ENCODE measurements around the gene IL34. TPM values are rescaled to one million over a fixed set of nuclear protein-coding genes. Genes with fewer than 3 reads are reported as not detected.

IL34 gene
- total and polyA plus RNA-seq, 2 of the 13 experiments (the other 11 are each of a cell fraction or from before 2014, with no cell fraction given), result 1.2 to 1.3 TPM

- 98% methylated on average over 7 of the region's 8 CpGs for WGBS (ENCODE audit: low lambda C conversion rate)
- in situ Hi-C loops (cut with HindIII; ENCODE audit: extremely low pct_ligation_motif_present, low pct_unique_long_range_greater_than_20kb), result loop anchor here (5.0 kb wide), 1 partner anchor 39 kb away; no protein-coding TSS in a partner anchor
- H3K9ac ChIP-seq (ENCODE audit: insufficient read depth, low read depth, low read length), result no peak overlapping the region
- BruUV-seq (replicated peaks), result no TSS peak
- no peak for FAIRE-seq
- H3K27me3 ChIP-seq (ENCODE audit: control insufficient read depth in 1 of 2, insufficient read depth in 2 of 2, low read length in 2 of 2), result no peaks in the 10 kb centered on the region; a peak in 1 of 5 replicates
- ChIA-PET CTCF (ENCODE audit: low intra/inter-chr PET ratio, low total read pairs) (no interaction called here), POLR2A (interaction anchor here (1.1 to 18.7 kb wide), 8 partner anchors 16 to 83 kb away, joined by 3 to 536 read pairs (median 36); no protein-coding TSS in a partner anchor)
- no peak for DNase-seq (ENCODE audit: low spot score)
- H3K36me3 ChIP-seq (replicated peaks in 1 of 2; ENCODE audit: control insufficient read depth in 1 of 2, insufficient read depth in 2 of 2, low read length in 2 of 2), result peaks cover 0 to 5% of the 10 kb centered on the region in 2 experiments; a peak in 1 of 5 replicates
- H3K4me3 ChIP-seq (replicated peaks in 1 of 3; ENCODE audit: insufficient read depth in 1 of 3, low read depth in 2 of 3, low read length in 3 of 3), result no peak overlapping the region
- TF ChIP-seq ZBTB38 (CRISPR knock-in tag; IDR thresholded peaks at IDR 0.05) (peak; percentile 6; the same call in 1 of the 2 replicates), NFIB (CRISPR knock-in tag; IDR thresholded peaks at IDR 0.05; ENCODE audit: borderline replicate concordance) (0 out of 2 replicates have a peak, but pooled peaks have one; percentile 53), U2AF1 (optimal IDR thresholded peaks at IDR 0.05; ENCODE audit: low read depth, low read length) (no peak), ZNF75D (CRISPR knock-in tag; IDR thresholded peaks at IDR 0.05; ENCODE audit: borderline replicate concordance) (0 out of 2 replicates have a peak, but pooled peaks have one; percentile 25), ZMYM3 (CRISPR knock-in tag; IDR thresholded peaks at IDR 0.05) (0 out of 2 replicates have a peak, but pooled peaks have one; percentile 35), ZNF235 (CRISPR knock-in tag; IDR thresholded peaks at IDR 0.05; ENCODE audit: borderline replicate concordance) (no peak), TEAD3 (CRISPR knock-in tag; optimal IDR thresholded peaks at IDR 0.05; ENCODE audit: borderline replicate concordance) (peak; percentile 39)
- H2AFZ ChIP-seq (ENCODE audit: low read length), result no peak overlapping the region
- no peaks in the 10 kb centered on the region for H3K9me3 ChIP-seq (ENCODE audit: low read length)
- H3K4me2 ChIP-seq (ENCODE audit: low read depth, low read length), result no peak overlapping the region
- peaks cover 79% of the 10 kb centered on the region for H3K4me1 ChIP-seq (ENCODE audit: insufficient read depth, low read length)
- peak overlapping the region; percentile 22 for H3K27ac ChIP-seq (ENCODE audit: extremely low read length, insufficient read depth, low read length)
- intact Hi-C loops (cut with micrococcal nuclease; ENCODE audit: unreplicated experiment), result no loop called here
- peaks cover 22% of the 10 kb centered on the region for H3K79me2 ChIP-seq (ENCODE audit: insufficient read depth, low read length)
- ATAC-seq, result no peak
- H4K20me1 ChIP-seq (ENCODE audit: insufficient read depth, low read length), result 0 out of 2 replicates have a peak, but pooled peaks cover 5% of the 10 kb centered on the region
Measured at GRCh38 chr16:70688246-70688742, 41.9 kb downstream of the IL34 start.
